Skeletal muscle satellite cell (primary cell): ENCODE results near the gene KCTD10.
"Not testable (repeated sequence)": the region's sequence is repeated elsewhere in the genome, so short reads cannot be mapped to it uniquely, and the experiment has no call there.

Source experiments
- H3K27me3 ChIP-seq: 2 replicates; pipeline ENCODE4 v1.7.0; 2013; ENCODE audit warnings: low read length; ENCODE audit not compliant: control insufficient read depth, insufficient read depth
- H3K36me3 ChIP-seq: 2 replicates; pipeline ENCODE4 v1.7.0; 2013; ENCODE audit warnings: mild to moderate bottlenecking, control low read depth, low read length; ENCODE audit not compliant: insufficient read depth
- H3K4me1 ChIP-seq: 2 replicates; pipeline ENCODE4 v1.7.0; 2013; ENCODE audit warnings: low read length; ENCODE audit not compliant: control insufficient read depth, insufficient read depth
- H3K4me2 ChIP-seq: 2 replicates; pipeline ENCODE4 v1.7.0; 2013; ENCODE audit warnings: mild to moderate bottlenecking, low read length
- H3K4me3 ChIP-seq: 2 replicates; pipeline ENCODE4 v1.7.0; 2013; ENCODE audit warnings: low read length
- H3K9ac ChIP-seq: 2 replicates; pipeline ENCODE4 v1.7.0; 2013; ENCODE audit warnings: mild to moderate bottlenecking, low read depth, low read length, moderate library complexity
- H3K9me3 ChIP-seq: replicated peaks from 2 replicates; pipeline ENCODE4 v1.7.0; 2013; ENCODE audit warnings: mild to moderate bottlenecking, control low read depth, low read length

Gene KCTD10

DNA sequence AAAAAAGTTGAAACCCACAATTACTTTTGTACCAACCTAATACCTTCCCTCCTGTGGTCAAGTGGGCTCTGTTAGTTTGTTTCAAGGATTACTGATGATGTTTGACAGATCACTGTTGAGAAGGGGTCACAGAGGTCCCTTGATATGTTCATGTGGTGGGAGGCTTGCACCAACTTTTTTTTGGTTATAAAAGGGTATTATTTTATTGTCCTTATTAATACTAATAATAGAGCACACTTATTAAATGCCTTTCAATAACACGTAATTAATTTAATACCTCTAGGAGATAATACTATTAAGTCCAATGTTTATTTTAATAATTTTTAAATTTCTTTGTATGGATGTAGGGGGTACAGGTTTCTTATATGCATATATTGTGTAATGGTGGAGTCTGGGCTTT, 4.8 kb upstream of the KCTD10 start:
- no peak overlapping the region for H3K9ac ChIP-seq
- peaks cover 33% of the 10 kb centered on the region for H3K36me3 ChIP-seq

DNA sequence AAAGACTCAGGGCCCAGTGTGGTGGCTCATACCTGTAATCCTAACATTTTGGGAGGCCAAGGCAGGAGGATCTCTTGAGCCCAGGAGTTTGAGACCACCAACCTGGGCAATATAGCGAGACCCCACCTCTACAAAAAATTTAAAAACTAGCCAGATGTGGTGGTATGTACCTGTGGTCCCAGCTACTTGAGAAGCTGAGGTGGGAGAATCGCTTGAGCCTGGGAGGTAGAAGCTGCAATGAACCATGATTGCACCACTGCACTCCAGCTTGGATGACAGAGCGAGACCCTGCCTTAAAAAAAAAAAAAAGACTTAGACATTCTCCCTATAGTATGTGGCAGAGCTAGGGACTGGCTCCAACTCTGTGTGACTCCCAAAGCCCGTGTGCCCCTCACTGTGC, 3.3 kb upstream of the KCTD10 start:
- H3K4me3 ChIP-seq = no peak overlapping the region
- no peaks in the 10 kb centered on the region for H3K27me3 ChIP-seq
- peaks cover 20% of the 10 kb centered on the region for H3K36me3 ChIP-seq
- H3K4me2 ChIP-seq = no peak overlapping the region
- peaks cover 15% of the 10 kb centered on the region for H3K4me1 ChIP-seq
- no peak overlapping the region for H3K9ac ChIP-seq
- H3K9me3 ChIP-seq = no peaks in the 10 kb centered on the region

More for the DNA sequence above, 4.8 kb upstream of the KCTD10 start:
- Histone ChIP-seq H3K27me3 (no peaks in the 10 kb centered on the region), H3K4me2 (no peak overlapping the region), H3K4me1 (peaks cover 5% of the 10 kb centered on the region), H3K9me3 (no peaks in the 10 kb centered on the region), H3K4me3 (no peak overlapping the region)

DNA sequence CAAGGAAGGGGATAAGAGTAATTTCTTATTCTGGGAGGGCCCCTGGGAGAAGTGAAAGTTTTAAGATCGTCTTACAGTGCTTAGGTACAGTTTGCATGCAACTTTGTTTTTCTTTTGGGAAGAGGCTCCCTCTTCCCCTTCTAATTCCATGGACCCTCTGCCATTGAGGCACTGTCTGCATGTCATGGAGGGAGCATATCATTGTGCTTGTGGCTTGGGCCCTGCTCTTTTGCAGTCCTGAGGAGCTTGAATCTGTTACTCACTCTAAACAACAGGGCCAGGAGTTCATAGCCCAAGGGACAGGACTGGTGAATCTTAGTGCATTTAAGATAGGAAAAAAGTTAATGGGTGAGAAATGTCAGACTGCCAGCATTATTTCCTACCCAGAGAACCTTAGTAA, 2.7 kb upstream of the KCTD10 start:
- H3K9ac ChIP-seq = no peak overlapping the region
- peaks cover 14% of the 10 kb centered on the region for H3K36me3 ChIP-seq
- H3K27me3 ChIP-seq = no peaks in the 10 kb centered on the region
- no peaks in the 10 kb centered on the region for H3K9me3 ChIP-seq
- H3K4me2 ChIP-seq = no peak overlapping the region
- H3K4me3 ChIP-seq = no peak overlapping the region
- H3K4me1 ChIP-seq = peaks cover 21% of the 10 kb centered on the region

DNA sequence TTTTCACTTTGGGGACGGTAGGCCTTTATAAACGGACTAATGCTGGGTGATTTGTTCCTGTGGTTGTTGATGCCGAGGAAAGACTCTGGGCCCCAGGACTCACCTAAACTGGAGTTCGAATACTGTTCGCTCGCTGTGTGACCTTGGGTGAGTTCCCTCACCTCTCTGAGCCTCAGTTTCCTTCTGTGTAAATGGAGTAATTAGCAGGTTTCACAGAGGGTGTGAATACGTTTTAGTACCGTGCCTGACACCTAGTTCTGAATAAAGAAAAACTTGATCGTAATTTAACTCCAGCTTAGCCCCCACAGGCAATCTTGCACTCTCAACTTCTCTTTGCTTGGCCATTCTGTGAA, 839 bp upstream of the KCTD10 start:
- H3K4me2 ChIP-seq = peak overlapping the region; percentile 84
- peaks cover 23% of the 10 kb centered on the region for H3K4me1 ChIP-seq
- H3K27me3 ChIP-seq = no peaks in the 10 kb centered on the region
- no peaks in the 10 kb centered on the region for H3K9me3 ChIP-seq
- peaks cover 10% of the 10 kb centered on the region for H3K36me3 ChIP-seq
- peak overlapping the region; percentile 96 for H3K9ac ChIP-seq
- H3K4me3 ChIP-seq = peak overlapping the region; percentile 92

DNA sequence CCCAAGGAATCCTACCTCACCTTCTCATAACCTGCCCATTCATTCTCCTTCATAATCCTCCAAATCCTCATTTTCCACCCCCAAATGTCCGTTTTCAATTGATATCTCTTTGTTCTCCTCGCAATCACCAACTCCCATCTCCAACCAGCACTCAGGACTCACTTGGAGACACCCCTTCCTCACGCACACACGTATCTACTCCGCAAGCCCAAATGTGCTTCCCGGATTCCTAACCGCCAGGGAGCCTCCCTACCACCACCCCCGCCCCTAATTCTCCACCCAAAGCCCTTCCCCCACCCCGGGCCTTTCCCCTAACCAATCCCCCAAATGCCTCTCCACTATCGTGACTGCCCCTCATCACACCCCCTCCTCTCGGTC, 304 bp downstream of the KCTD10 start:
- Histone ChIP-seq H3K4me2 (peak overlapping the region; percentile 84), H3K9me3 (no peaks in the 10 kb centered on the region), H3K4me3 (peak overlapping the region; percentile 92), H3K36me3 (peaks cover 14% of the 10 kb centered on the region), H3K9ac (peak overlapping the region; percentile 96), H3K4me1 (peaks cover 23% of the 10 kb centered on the region), H3K27me3 (no peaks in the 10 kb centered on the region)

DNA sequence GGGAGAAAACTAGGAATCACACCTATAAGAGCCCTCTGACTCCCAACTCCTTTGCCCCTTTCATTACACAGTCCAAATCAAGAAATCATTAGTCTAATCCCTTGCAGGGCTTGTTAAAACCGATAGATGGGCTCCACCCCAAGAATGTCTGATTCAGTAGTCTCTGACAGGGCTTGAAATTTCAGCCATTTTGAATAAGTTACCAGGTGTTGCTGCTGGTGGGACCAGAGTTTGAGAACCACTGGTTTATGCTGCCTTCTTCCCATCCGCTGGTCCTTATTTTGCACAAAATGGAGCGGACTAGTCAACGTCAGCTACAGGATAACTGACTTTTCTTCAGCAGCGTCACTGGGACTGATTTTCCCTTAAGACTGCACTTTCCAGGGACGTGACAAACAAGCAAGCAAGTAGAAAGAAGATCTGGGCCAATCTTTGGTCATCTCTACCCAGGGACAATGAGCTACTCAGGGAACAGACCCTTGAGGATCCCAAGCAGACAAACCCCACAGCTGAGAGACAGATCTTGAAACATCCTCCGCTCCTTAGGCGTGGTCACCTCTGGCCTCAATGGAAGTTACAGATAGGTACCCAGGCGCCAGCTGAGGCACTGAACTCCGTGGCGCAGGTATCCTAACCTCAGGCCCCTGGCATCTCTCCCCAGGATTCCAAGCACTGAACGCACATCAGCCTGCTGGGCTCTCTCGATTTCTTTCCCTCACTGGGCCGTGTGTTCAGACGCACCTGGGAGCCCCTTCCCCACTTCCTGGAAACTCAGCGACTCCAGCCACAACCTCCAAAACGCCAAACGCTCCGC, 900 bp downstream of the KCTD10 start:
- no peaks in the 10 kb centered on the region for H3K9me3 ChIP-seq
- H3K36me3 ChIP-seq = peaks cover 20% of the 10 kb centered on the region
- H3K4me3 ChIP-seq = peak overlapping the region; percentile 92
- no peaks in the 10 kb centered on the region for H3K27me3 ChIP-seq
- H3K4me2 ChIP-seq = peak overlapping the region; percentile 84
- H3K9ac ChIP-seq = peak overlapping the region; percentile 96
- peaks cover 23% of the 10 kb centered on the region for H3K4me1 ChIP-seq

DNA sequence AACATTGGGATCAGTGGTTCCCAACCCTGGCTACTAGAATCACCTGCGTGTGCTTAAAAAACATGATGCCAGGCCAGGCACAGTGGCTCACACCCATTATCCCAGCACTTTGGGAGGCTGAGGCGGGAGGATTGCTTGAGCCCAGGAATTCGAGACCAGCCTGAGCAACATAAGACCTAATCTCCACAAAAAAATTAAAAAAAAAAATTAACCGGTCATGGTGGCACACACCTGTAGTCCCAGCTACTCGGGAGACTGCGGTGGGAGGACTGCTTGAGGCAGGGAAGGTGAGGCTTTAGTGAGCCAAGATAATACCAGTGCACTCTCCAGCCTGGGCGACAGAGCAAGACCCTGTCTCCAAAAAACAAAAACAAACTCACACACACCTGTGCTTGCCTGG, 2.0 kb downstream of the KCTD10 start:
- no peaks in the 10 kb centered on the region for H3K9me3 ChIP-seq
- peak overlapping the region; percentile 92 for H3K4me3 ChIP-seq
- H3K4me2 ChIP-seq = peak overlapping the region; percentile 84
- peak overlapping the region; percentile 96 for H3K9ac ChIP-seq
- H3K4me1 ChIP-seq = peaks cover 23% of the 10 kb centered on the region
- no peaks in the 10 kb centered on the region for H3K27me3 ChIP-seq
- peaks cover 30% of the 10 kb centered on the region for H3K36me3 ChIP-seq

DNA sequence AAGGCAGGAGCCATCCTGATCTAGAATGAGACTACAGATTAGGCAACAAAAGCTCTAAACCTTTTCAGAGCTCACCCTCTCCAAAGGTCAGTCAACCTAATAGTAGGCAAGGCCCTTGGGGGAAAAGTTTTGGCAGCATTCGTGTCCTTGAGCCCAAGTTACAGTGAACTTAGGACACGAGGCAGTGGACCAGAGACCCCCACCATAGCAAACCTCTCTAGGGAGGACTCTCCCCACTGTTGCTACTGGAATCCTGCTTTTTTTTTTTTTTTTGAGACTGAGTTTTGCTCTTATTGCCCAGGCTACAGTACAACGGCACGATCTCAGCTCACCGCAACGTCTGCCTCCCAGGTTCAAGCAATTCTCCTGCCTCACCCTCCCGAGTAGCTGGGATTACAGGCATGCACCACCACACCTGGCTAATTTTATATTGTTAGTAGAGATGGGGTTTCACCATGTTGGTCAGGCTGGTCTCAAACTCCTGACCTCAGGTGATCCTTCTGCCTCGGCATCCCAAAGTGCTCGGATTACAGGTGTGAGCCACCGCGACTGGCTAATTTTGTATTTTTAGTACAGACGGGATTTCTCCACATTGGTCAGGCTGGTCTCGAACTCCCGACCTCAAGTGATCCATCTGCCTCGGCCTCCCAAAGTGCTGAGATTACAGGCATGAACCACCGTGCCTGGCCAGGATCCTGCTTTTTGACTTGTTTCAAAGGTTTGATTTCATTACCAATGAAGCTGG, 3.4 kb downstream of the KCTD10 start:
- not testable (repeated sequence) for H3K9ac ChIP-seq, H3K9me3 ChIP-seq, H3K4me3 ChIP-seq, H3K27me3 ChIP-seq
- Histone ChIP-seq H3K4me2 (peak overlapping the region; percentile 84), H3K36me3 (peaks cover 44% of the 10 kb centered on the region), H3K4me1 (peaks cover 20% of the 10 kb centered on the region)

DNA sequence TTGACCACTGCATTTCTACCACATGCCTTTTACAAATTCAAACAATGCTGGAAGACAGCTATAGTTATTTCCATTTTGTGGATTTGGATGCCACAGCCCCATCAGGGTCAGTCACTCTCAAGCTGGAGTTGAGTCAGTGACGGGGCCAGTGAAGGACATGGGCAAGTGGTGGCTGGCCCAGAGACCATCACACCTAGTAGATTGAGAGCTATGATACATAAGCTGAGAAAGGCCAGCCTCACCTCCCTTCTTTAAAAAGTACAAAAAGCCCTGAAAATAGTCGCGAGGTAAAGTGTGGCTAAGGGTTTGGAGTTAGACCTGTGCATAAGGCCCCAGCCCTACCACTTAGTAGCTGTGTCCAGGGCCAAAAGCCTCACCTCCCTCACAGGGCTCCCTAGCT, 4.1 kb downstream of the KCTD10 start:
- H3K9me3 ChIP-seq = no peaks in the 10 kb centered on the region
- H3K36me3 ChIP-seq = peaks cover 49% of the 10 kb centered on the region
- H3K4me3 ChIP-seq = no peak overlapping the region
- H3K9ac ChIP-seq = no peak overlapping the region
- H3K27me3 ChIP-seq = no peaks in the 10 kb centered on the region
- H3K4me1 ChIP-seq = peaks cover 22% of the 10 kb centered on the region
- H3K4me2 ChIP-seq = no peak overlapping the region

DNA sequence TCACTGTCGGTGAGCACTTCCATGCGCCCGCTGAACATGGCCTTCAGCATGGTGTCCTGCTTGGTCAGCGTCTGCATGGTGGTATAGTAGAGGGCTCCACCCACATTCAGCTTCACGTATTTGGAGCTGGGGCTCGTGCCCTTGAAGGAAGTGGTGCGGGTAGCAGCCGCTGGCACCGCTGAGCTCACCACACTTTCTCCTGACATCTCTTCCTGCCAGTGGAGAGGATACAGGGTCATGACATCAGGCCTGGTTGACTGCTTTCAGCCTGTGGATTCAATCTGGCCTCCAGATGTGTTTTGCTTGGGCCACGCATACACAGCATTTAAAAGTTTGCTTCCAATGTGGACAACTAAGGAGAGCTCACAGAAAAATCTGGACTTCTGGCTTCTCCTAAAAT, 7.6 kb downstream of the KCTD10 start:
- peaks cover 81% of the 10 kb centered on the region for H3K36me3 ChIP-seq
- H3K4me3 ChIP-seq = no peak overlapping the region
- no peaks in the 10 kb centered on the region for H3K27me3 ChIP-seq

DNA sequence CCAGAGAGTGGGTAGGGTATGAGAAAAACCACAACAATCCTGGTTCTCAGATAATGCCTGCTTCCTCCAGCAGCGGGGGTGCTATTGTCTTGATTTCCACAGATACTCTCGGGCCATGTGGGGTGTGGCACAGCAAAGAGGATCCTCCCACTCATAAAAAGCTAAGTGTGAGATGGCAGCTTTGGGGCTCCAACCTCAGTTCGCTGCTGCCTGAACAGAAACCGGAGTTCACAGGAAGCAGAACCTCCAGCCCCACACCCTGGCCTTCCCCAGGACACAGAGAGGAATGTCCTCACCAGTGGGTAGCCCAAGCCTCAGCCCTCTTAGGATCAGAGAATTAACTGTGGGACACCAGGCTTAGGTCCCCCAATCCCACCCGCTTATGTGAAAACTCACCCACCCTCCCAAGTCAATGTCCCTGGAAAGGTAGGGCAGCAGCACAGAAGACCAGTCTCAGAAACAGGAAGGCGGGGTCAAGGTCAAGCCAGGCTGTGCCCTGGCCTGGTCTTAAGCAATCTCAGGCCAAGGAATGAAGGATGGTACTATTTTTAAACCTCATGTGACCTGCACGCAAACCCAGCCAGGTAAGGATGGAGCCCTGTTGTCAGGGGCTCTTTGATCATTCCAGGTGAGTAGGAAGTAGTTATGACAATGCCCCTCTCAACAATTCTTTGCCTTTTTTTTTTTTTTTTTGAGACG, 9.0 kb downstream of the KCTD10 start:
- Histone ChIP-seq H3K27me3 (no peaks in the 10 kb centered on the region), H3K9me3 (no peaks in the 10 kb centered on the region), H3K4me2 (no peak overlapping the region), H3K4me1 (peaks cover 41% of the 10 kb centered on the region), H3K36me3 (peaks cover 80% of the 10 kb centered on the region), H3K4me3 (no peak overlapping the region), H3K9ac (peak overlapping the region; percentile 35)

More for the DNA sequence above, 7.6 kb downstream of the KCTD10 start:
- Histone ChIP-seq H3K9me3 (no peaks in the 10 kb centered on the region), H3K9ac (no peak overlapping the region), H3K4me1 (peaks cover 28% of the 10 kb centered on the region), H3K4me2 (no peak overlapping the region)
